Measurements from ENCODE around the gene GATAD2B. TPM values are rescaled to one million over a fixed set of nuclear protein-coding genes. Genes with fewer than 3 reads are reported as not detected.

GATAD2B gene
- total RNA-seq, 3 donors from 2014 or later (not counting 1 experiment from before 2014, with no cell fraction given) = 68.1 to 91.3 (median 75.5) TPM

GRCh38 chr1:153779781-153780541 is 142.8 kb downstream of the GATAD2B start:
- peaks cover 24 to 49% of the 10 kb centered on the region in 2 donors for H3K4me1 Mint-ChIP-seq
- Histone ChIP-seq H3K4me3 (ENCODE audit: low read length) (no peak overlapping the region), H3K4me1 (ENCODE audit: control insufficient read depth, insufficient read depth, low read length) (peaks cover 44% of the 10 kb centered on the region), H3K27ac (ENCODE audit: low read length) (no peak overlapping the region), H3K27me3 (ENCODE audit: control insufficient read depth, insufficient read depth, low read length) (no peaks in the 10 kb centered on the region), H3K36me3 (ENCODE audit: control insufficient read depth, insufficient read depth, low read length) (peaks cover 24% of the 10 kb centered on the region), H3K9me3 (ENCODE audit: control insufficient read depth, insufficient read depth, low read length) (no peaks in the 10 kb centered on the region)
- no peak overlapping the region for H3K4me3 Mint-ChIP-seq
- 96% methylated on average over 17 of the region's 17 CpGs for WGBS (ENCODE audit: insufficient coverage)
- H3K36me3 Mint-ChIP-seq = no peaks in the 10 kb centered on the region
- peak overlapping the region; percentile 18 to 92 for H3K27ac Mint-ChIP-seq
- ATAC-seq (no peak), DNase-seq (no peak)
- TF ChIP-seq CTCF (IDR thresholded peaks at IDR 0.05) = no peak
- no peaks in the 10 kb centered on the region for H3K9me3 Mint-ChIP-seq
- intact Hi-C loops (cut with micrococcal nuclease) = loop anchor here (5.0 to 10.0 kb wide), 2 partner anchors 53 to 105 kb away; partner anchors contain the start of genes ILF2, INTS3 and NPR1
- H3K27me3 Mint-ChIP-seq (ENCODE audit: low read depth in 2 of 2) = no peaks in the 10 kb centered on the region

GRCh38 chr1:153778824-153779519 is 143.8 kb downstream of the GATAD2B start:
- Histone ChIP-seq H3K4me1 (ENCODE audit: control insufficient read depth, insufficient read depth, low read length) (peaks cover 49% of the 10 kb centered on the region), H3K27me3 (ENCODE audit: control insufficient read depth, insufficient read depth, low read length) (no peaks in the 10 kb centered on the region), H3K36me3 (ENCODE audit: control insufficient read depth, insufficient read depth, low read length) (peaks cover 24% of the 10 kb centered on the region), H3K4me3 (ENCODE audit: low read length) (no peak overlapping the region), H3K9me3 (ENCODE audit: control insufficient read depth, insufficient read depth, low read length) (no peaks in the 10 kb centered on the region), H3K27ac (ENCODE audit: low read length) (no peak overlapping the region)
- DNase-seq = no peak
- Mint-ChIP-seq H3K9me3 (no peaks in the 10 kb centered on the region), H3K27me3 (ENCODE audit: low read depth in 2 of 2) (no peaks in the 10 kb centered on the region), H3K4me1 (peaks cover 34 to 59% of the 10 kb centered on the region in 2 donors), H3K27ac (peak overlapping the region; percentile 18 to 92), H3K4me3 (peak overlapping the region; percentile 37), H3K36me3 (no peaks in the 10 kb centered on the region)
- 95% methylated on average over 18 of the region's 18 CpGs for WGBS (ENCODE audit: insufficient coverage)
- no peak for ATAC-seq
- TF ChIP-seq CTCF (IDR thresholded peaks at IDR 0.05) = no peak
- intact Hi-C loops (cut with micrococcal nuclease) = loop anchor here (5.0 to 10.0 kb wide), 2 partner anchors 52 to 104 kb away; partner anchors contain the start of genes ILF2, INTS3 and NPR1

- 95% methylated on average over 21 of the region's 22 CpGs for WGBS (ENCODE audit: insufficient coverage)
- Mint-ChIP-seq H3K36me3 (no peaks in the 10 kb centered on the region), H3K27ac (peak overlapping the region; percentile 92), H3K4me3 (no peak overlapping the region), H3K4me1 (peaks cover 41 to 64% of the 10 kb centered on the region in 2 donors), H3K9me3 (no peaks in the 10 kb centered on the region), H3K27me3 (ENCODE audit: low read depth in 2 of 2) (no peaks in the 10 kb centered on the region)
- TF ChIP-seq CTCF (IDR thresholded peaks at IDR 0.05) = no peak
- Histone ChIP-seq H3K9me3 (ENCODE audit: control insufficient read depth, insufficient read depth, low read length) (no peaks in the 10 kb centered on the region), H3K4me3 (ENCODE audit: low read length) (no peak overlapping the region), H3K4me1 (ENCODE audit: control insufficient read depth, insufficient read depth, low read length) (peaks cover 52% of the 10 kb centered on the region), H3K27me3 (ENCODE audit: control insufficient read depth, insufficient read depth, low read length) (no peaks in the 10 kb centered on the region), H3K36me3 (ENCODE audit: control insufficient read depth, insufficient read depth, low read length) (peaks cover 24% of the 10 kb centered on the region), H3K27ac (ENCODE audit: low read length) (no peak overlapping the region)
- no peak for ATAC-seq
- no peak for DNase-seq
- intact Hi-C loops (cut with micrococcal nuclease) = loop anchor here (5.0 to 10.0 kb wide), 2 partner anchors 51 to 103 kb away; partner anchors contain the start of genes ILF2, INTS3 and NPR1
Measured at GRCh38 chr1:153778051-153778823, 144.5 kb downstream of the GATAD2B start.
